Heart right ventricle (tissue), 16 donors: ENCODE results near the gene YTHDC1. TPM values are rescaled to one million over a fixed set of nuclear protein-coding genes. Genes with fewer than 3 reads are reported as not detected.

Experiments
- ATAC-seq, 8 donors: fragments of 200-7000 bp; cut with Tn5 transposase; one replicate each; pipeline ENCODE4 v1.9.1; 2020; ENCODE audit warnings: mild to moderate bottlenecking in 8 of 8, moderate library complexity in 8 of 8, moderate number of reproducible peaks in 1 of 8
- DNase-seq, 2 donors: peaks; one replicate each; pipeline ENCODE4 v3.0.0-alpha.2; 2020
- H3K27ac ChIP-seq, 10 donors: fragments of 200-600 bp; sonication (generic) in 2 of 10; one replicate each; pipeline versions ENCODE4 v1.5.0 to v1.8.0; 2020 to 2022; ENCODE audit warnings: mild to moderate bottlenecking in 3 of 10
- H3K27me3 ChIP-seq, 7 donors: fragments of 200-600 bp; one replicate each; pipeline ENCODE4 v1.8.0; 2021 to 2022; ENCODE audit warnings: mild to moderate bottlenecking in 2 of 7
- H3K36me3 ChIP-seq, 9 donors: fragments of 200-600 bp; sonication (generic) in 1 of 9; one replicate each; pipeline versions ENCODE4 v1.5.0 to v1.8.0; 2020 to 2022; ENCODE audit warnings: mild to moderate bottlenecking in 2 of 9
- H3K4me1 ChIP-seq, 9 donors: fragments of 200-600 bp; sonication (generic) in 1 of 9; one replicate each; pipeline versions ENCODE4 v1.5.0 to v1.8.0; 2020 to 2022; ENCODE audit warnings: mild to moderate bottlenecking in 4 of 9
- H3K4me3 ChIP-seq, 10 donors: fragments of 200-600 bp; sonication (generic) in 2 of 10; one replicate each; pipeline versions ENCODE4 v1.5.0 to v1.8.0; 2020 to 2022; ENCODE audit warnings: mild to moderate bottlenecking in 7 of 10, moderate library complexity in 2 of 10
- H3K9me3 ChIP-seq, 11 donors: fragments of 200-600 bp in 10 of 11; sonication (generic) in 2 of 11; one replicate each; pipeline versions ENCODE4 v1.5.0 to v1.8.0; 2013 to 2022; ENCODE audit warnings: mild to moderate bottlenecking in 2 of 11, control low read depth in 1 of 11, moderate library complexity in 1 of 11
- CTCF ChIP-seq, 9 donors: fragments of 200-600 bp; sonication (generic) in 2 of 9; IDR thresholded peaks; one replicate each; pipeline versions ENCODE4 v1.5.0 to v1.8.0; 2021 to 2022; ENCODE audit warnings: antibody characterized with exemption in 9 of 9, mild to moderate bottlenecking in 5 of 9, moderate library complexity in 1 of 9
- WGBS, 2 donors: extraction: QIAGEN DNeasy Blood & Tissue Kit; methylation state at CpG; one replicate each; pipeline ENCODE4 v1.1.7; 2013; ENCODE audit warnings: inconsistent platforms in 1 of 2; 5-methylcytosine and 5-hydroxymethylcytosine counted together
- intact Hi-C, 10 donors: fragments of 100-400 bp; cut with DNase I; formaldehyde crosslinking; loops; one replicate each; pipeline versions ENCODE4 v1.11.1 to v1.14.2; 2022
- polyA plus RNA-seq, 2 donors: library from polyadenylated mRNA; stranded (reverse); fragments of 200-250 nt; gene quantifications; one replicate each; pipeline ENCODE4 v1.2.3, GENCODE V29; 2013
- total RNA-seq, 10 donors: library from RNA; stranded (reverse); fragmentation: NEBNext Ultra II Directional in 3 of 10; extraction: Animal tissue kit (Norgen Biotek cat#: 25700) in 3 of 10; gene quantifications; one replicate each; pipeline versions ENCODE4 v1.2.1 to v1.2.4, GENCODE V29; 2021 to 2023
- donor health status: Arrhythmogenic right ventricular cardiomyopathy.
- donor health status: ischemic (EF 13 %, LVEDD 7.1; RV severe dilation, severe dysfunction).
- donor health status: healthy with polysubstance abuse.
- donor health status: DM: no; HTN: yes; CAD: no.
- donor health status: DM: no; HTN: no; CAD: no.
- donor health status: ischemic (EF 25% LVEDD 6.9; RV normal size, moderate dysfunction).
- donor health status: ischemic (EF 25% LVEDD 5.7; RV mildly dilated, moderate dysfunction).
- donor health status: healthy.
- donor health status: DM: yes; HTN: yes; CAD: no.
- donor health status: Ischemic cardiomyopathy.
- donor health status: ischemic (EF 35%, LVEDD 5.7; RV mildly dilated, moderate dysfunction).
- donor health status: nonischemic (EF 11% LVEDD 7.7; RV severe dilation, severe dysfunction).
- donor health status: DM: yes; HTN: yes; CAD: no.
- donor health status: PGD.
- donor health status: ischemic (EF 29% LVEDD 5.4; RV normal size, mild dysfunction).
- donor health status: nonischemic (EF 23%, LVEDD 6.1; RV moderate dilation, normal function).

The YTHDC1 gene
- total and polyA plus RNA-seq, 12 donors: 19.8 to 65.0 (median 51.4) TPM

GRCh38 chr4:68369142-68369805 is 19.4 kb upstream of the YTHDC1 start:
- no peaks in the 10 kb centered on the region for H3K9me3 ChIP-seq
- peaks cover 0 to 13% (median 0%) of the 10 kb centered on the region in 7 donors for H3K27me3 ChIP-seq
- ATAC-seq: no peak
- intact Hi-C loops: no loop called here
- H3K27ac ChIP-seq: no peak overlapping the region
- peaks cover 0 to 5% (median 0%) of the 10 kb centered on the region in 9 donors for H3K4me1 ChIP-seq
- H3K4me3 ChIP-seq: no peak overlapping the region
- no peaks in the 10 kb centered on the region for H3K36me3 ChIP-seq
- no peak for DNase-seq
- whole genome bisulfite sequencing, 2 donors: 72% methylated on average over 6 of the region's 6 CpGs
- no peak for TF ChIP-seq CTCF (IDR thresholded peaks at IDR 0.05)

GRCh38 chr4:68368691-68369131 is 18.8 kb upstream of the YTHDC1 start:
- H3K27ac ChIP-seq: no peak overlapping the region
- peaks cover 0 to 13% (median 0%) of the 10 kb centered on the region in 7 donors for H3K27me3 ChIP-seq
- 67 to 75% methylated on average over 5 of the region's 5 CpGs for WGBS, 2 donors
- ATAC-seq (no peak), DNase-seq (no peak)
- no peak overlapping the region for H3K4me3 ChIP-seq
- no peaks in the 10 kb centered on the region for H3K9me3 ChIP-seq
- H3K36me3 ChIP-seq: no peaks in the 10 kb centered on the region
- intact Hi-C loops: no loop called here
- H3K4me1 ChIP-seq: peaks cover 0 to 5% (median 0%) of the 10 kb centered on the region in 9 donors
- TF ChIP-seq CTCF (IDR thresholded peaks at IDR 0.05): no peak

- Histone ChIP-seq H3K4me3 (no peak overlapping the region), H3K4me1 (peaks cover 0 to 5% (median 0%) of the 10 kb centered on the region in 9 donors), H3K27me3 (peaks cover 0 to 13% (median 0%) of the 10 kb centered on the region in 7 donors), H3K27ac (no peak overlapping the region), H3K36me3 (no peaks in the 10 kb centered on the region), H3K9me3 (no peaks in the 10 kb centered on the region)
- 47 to 69% methylated on average over 3 of the region's 3 CpGs for WGBS, 2 donors
- ATAC-seq: no peak
- no peak for TF ChIP-seq CTCF (IDR thresholded peaks at IDR 0.05)
- no peak for DNase-seq
- intact Hi-C loops: no loop called here
These were observed 17.9 kb upstream of the YTHDC1 start for GRCh38 chr4:68367835-68368234.

GRCh38 chr4:68366600-68366999 is 16.7 kb upstream of the YTHDC1 start:
- Histone ChIP-seq H3K4me3 (no peak overlapping the region), H3K27me3 (peaks cover 0 to 13% (median 0%) of the 10 kb centered on the region in 7 donors), H3K27ac (no peak overlapping the region), H3K4me1 (peaks cover 0 to 5% (median 0%) of the 10 kb centered on the region in 9 donors), H3K9me3 (no peaks in the 10 kb centered on the region), H3K36me3 (no peaks in the 10 kb centered on the region)
- WGBS, 2 donors: 80 to 81% methylated on average over 4 of the region's 4 CpGs
- DNase-seq (no peak), ATAC-seq (no peak)
- TF ChIP-seq CTCF (IDR thresholded peaks at IDR 0.05): no peak
- intact Hi-C loops: no loop called here
